Tibial nerve (tissue), 4 donors: ENCODE results near the gene LOXL1.

Experiments
- CTCF ChIP-seq, 5 experiments: fragments of 200-600 bp in 3 of 5; fragments of 450-650 bp in 2 of 5; sonication (generic) in 3 of 5; IDR thresholded peaks; one replicate each; pipeline ENCODE4 v1.5.1; 2016 to 2019; ENCODE audit warnings: antibody characterized with exemption in 5 of 5, mild to moderate bottlenecking in 3 of 5, moderate library complexity in 2 of 5
- EP300 ChIP-seq, 2 donors: sonication (generic); formaldehyde crosslinking; IDR thresholded peaks; one replicate each; pipeline ENCODE4 v1.6.1; 2017; ENCODE audit warnings: antibody characterized with exemption in 2 of 2, mild to moderate bottlenecking in 1 of 2
- POLR2A ChIP-seq, 2 donors: fragments of 450-650 bp; IDR thresholded peaks; one replicate each; pipeline ENCODE4 v1.6.1; 2017; ENCODE audit warnings: antibody characterized with exemption in 2 of 2, mild to moderate bottlenecking in 2 of 2, moderate library complexity in 2 of 2

- TF ChIP-seq CTCF (IDR thresholded peaks at IDR 0.05) (no peak), EP300 (IDR thresholded peaks at IDR 0.05) (no peak), POLR2A (IDR thresholded peaks at IDR 0.05) (no peak)
Measured at GRCh38 chr15:73959012-73959581, 32.8 kb downstream of the LOXL1 start.
